ENCODE results near the gene TENT5C.

GRCh38 chr1:117671781-117672501 lies 66.1 kb downstream of the TENT5C start:
- TF ChIP-seq SMC3 (conservative IDR thresholded peaks at IDR 0.05; ENCODE audit: insufficient read depth, low read depth, low read length) (peak; percentile 72), CTCF (IDR thresholded peaks at IDR 0.05 in 2 of 3, conservative IDR thresholded peaks at IDR 0.05 in 1 of 3; ENCODE audit: insufficient read depth in 2 of 3, low read depth in 1 of 3, low read length in 3 of 3) (peak; percentile 69 to 89 (median 87)), JUN (IDR thresholded peaks at IDR 0.05; ENCODE audit: borderline replicate concordance, low read depth, low read length) (no peak), JUN (CRISPR knock-in tag; IDR thresholded peaks at IDR 0.05; ENCODE audit: borderline replicate concordance) (no peak), CUX1 (CRISPR knock-in tag; IDR thresholded peaks at IDR 0.05) (no peak), TEAD2 (tag; IDR thresholded peaks at IDR 0.05) (no peak), ELK1 (CRISPR knock-in tag; IDR thresholded peaks at IDR 0.05) (no peak), ZNF121 (CRISPR knock-in tag; conservative IDR thresholded peaks at IDR 0.05) (no peak), MEF2A (IDR thresholded peaks at IDR 0.05; ENCODE audit: control insufficient read depth, low read depth, low read length) (no peak), SUPT5H (IDR thresholded peaks at IDR 0.05) (no peak), TAF1 (IDR thresholded peaks at IDR 0.05; ENCODE audit: control insufficient read depth, extremely low read depth, insufficient read depth, low read length, severe bottlenecking) (no peak), E2F1 (CRISPR knock-in tag; IDR thresholded peaks at IDR 0.05) (no peak), JUND (IDR thresholded peaks at IDR 0.05; ENCODE audit: borderline replicate concordance, low read depth, low read length) (peak; percentile 46; the same call in 1 of the 2 replicates), JUND (tag; IDR thresholded peaks at IDR 0.05; ENCODE audit: borderline replicate concordance, low read depth, low read length) (no peak; the same call in 2 of the 3 replicates)

Measured in K562 (cell line).